PC-9 (cell line): ENCODE data around the gene TTF2. TPM values are rescaled to one million over a fixed set of nuclear protein-coding genes. Genes with fewer than 3 reads are reported as not detected.

Experiments
- BruUV-seq: library from RNA; stranded (reverse); fragments of 400-500 nt; replicated peaks from 2 replicates; lab custom pipeline; 2021; lab: Mats Ljungman, UMichigan
- CTCF ChIA-PET: fragments of 300-600 bp; sonication (Branson Sonifier 250); formaldehyde crosslinking; loops from one replicate; lab custom pipeline; 2022; ENCODE audit warnings: antibody characterized with exemption; lab: Charles Lee
- POLR2A ChIA-PET: fragments of 300-600 bp; sonication (Branson Sonifier 250); formaldehyde crosslinking; loops from one replicate; lab custom pipeline; 2022; ENCODE audit warnings: antibody characterized with exemption; ENCODE audit not compliant: unreplicated experiment; lab: Charles Lee
- DNase-seq, 2 experiments: peaks; one replicate each; pipeline versions ENCODE4 v3.0.0 to v3.0.0-alpha.2; 2015 to 2022; ENCODE audit warnings: mixed read lengths in 1 of 2
- H2AFZ ChIP-seq: fragments of 200-600 bp; sonication (generic); 2 replicates; pipeline ENCODE4 v1.8.1; 2017; ENCODE audit warnings: antibody characterized with exemption
- H3F3A ChIP-seq: fragments of 200-600 bp; sonication (generic); 2 replicates; pipeline ENCODE4 v1.8.1; 2017; ENCODE audit warnings: antibody characterized with exemption, mild to moderate bottlenecking, low read depth; ENCODE audit not compliant: insufficient read depth
- H3K27ac ChIP-seq: fragments of 200-600 bp; sonication (generic); 2 replicates; pipeline ENCODE4 v1.6.1; 2016; ENCODE audit warnings: mixed run types
- H3K27me3 ChIP-seq: fragments of 200-600 bp; sonication (generic); 2 replicates; pipeline ENCODE4 v1.6.1; 2016; ENCODE audit warnings: low read depth, mixed run types; ENCODE audit not compliant: insufficient read depth
- H3K36me3 ChIP-seq: fragments of 200-600 bp; sonication (generic); 2 replicates; pipeline ENCODE4 v1.6.1; 2016; ENCODE audit warnings: low read depth, mixed run types
- H3K4me1 ChIP-seq: fragments of 200-600 bp; sonication (generic); replicated peaks from 2 replicates; pipeline ENCODE4 v1.6.1; 2016; ENCODE audit warnings: mixed run types; ENCODE audit not compliant: insufficient read depth
- H3K4me2 ChIP-seq: fragments of 200-600 bp; sonication (generic); 2 replicates; pipeline ENCODE4 v1.6.1; 2017; ENCODE audit warnings: mixed run types
- H3K4me3 ChIP-seq: fragments of 200-600 bp; sonication (generic); 2 replicates; pipeline ENCODE4 v1.6.1; 2016; ENCODE audit warnings: mixed run types
- H3K79me2 ChIP-seq: fragments of 200-600 bp; sonication (generic); 2 replicates; pipeline ENCODE4 v1.6.1; 2017; ENCODE audit warnings: low read depth, mixed run types
- H3K9me2 ChIP-seq: fragments of 200-600 bp; sonication (generic); 2 replicates; pipeline ENCODE4 v1.8.1; 2017; ENCODE audit warnings: mild to moderate bottlenecking; ENCODE audit not compliant: insufficient read depth
- H3K9me3 ChIP-seq: fragments of 200-600 bp; sonication (generic); 2 replicates; pipeline ENCODE4 v1.8.1; 2016; ENCODE audit warnings: low read depth; ENCODE audit not compliant: insufficient read depth
- H4K20me1 ChIP-seq: fragments of 200-600 bp; sonication (generic); 2 replicates; pipeline ENCODE4 v1.8.1; 2017; ENCODE audit not compliant: insufficient read depth
- CTCF ChIP-seq: fragments of 200-600 bp; sonication (generic); conservative IDR thresholded peaks from 2 replicates; pipeline ENCODE4 v1.6.1; 2017; ENCODE audit warnings: mixed run types, antibody characterized with exemption, mild to moderate bottlenecking, moderate library complexity
- EZH2 ChIP-seq: fragments of 200-600 bp; sonication (generic); IDR thresholded peaks from 2 replicates; pipeline ENCODE4 v1.8.0; 2017; ENCODE audit warnings: antibody characterized with exemption, low read depth
- intact Hi-C: fragments of 100-400 bp; cut with micrococcal nuclease; formaldehyde crosslinking; loops from one replicate; pipeline ENCODE4 v1.10.0; 2022; ENCODE audit not compliant: unreplicated experiment
- total RNA-seq: library from RNA; stranded (reverse); gene quantifications from 2 replicates; pipeline ENCODE4 v1.2.3, GENCODE V29; 2021

TTF2 gene
- total RNA-seq, 1 experiment from 2014 or later = 62.2 TPM

DNA sequence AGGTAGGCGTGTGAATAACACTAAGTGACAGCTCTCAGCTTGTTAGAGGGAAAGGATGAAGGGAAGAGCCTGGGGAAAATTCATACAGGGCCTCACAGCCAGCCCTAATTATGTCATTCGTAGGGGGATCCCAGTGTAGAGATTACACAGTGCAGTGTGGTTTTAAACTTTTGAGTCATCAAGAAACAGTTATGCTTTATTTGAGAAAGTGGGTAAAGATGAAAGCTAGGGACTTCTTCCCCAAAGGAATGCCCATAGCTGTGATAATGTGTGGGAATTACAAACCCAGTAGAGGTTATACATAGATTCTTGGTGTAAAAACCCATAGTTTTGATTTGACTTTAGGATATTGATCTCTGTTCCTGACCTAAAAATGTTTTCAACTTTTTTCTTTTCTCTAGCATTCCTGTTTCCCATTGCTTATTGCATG, 1.9 kb downstream of the TTF2 start:
- Histone ChIP-seq H3K79me2 (peaks cover 47% of the 10 kb centered on the region), H3K27ac (no peak overlapping the region), H2AFZ (no peak overlapping the region), H3K36me3 (peaks cover 23% of the 10 kb centered on the region), H3K9me2 (no peaks in the 10 kb centered on the region), H3K4me3 (no peak overlapping the region), H3K4me1 (peaks cover 24% of the 10 kb centered on the region), H3K9me3 (no peaks in the 10 kb centered on the region), H3F3A (peaks cover 11% of the 10 kb centered on the region), H3K27me3 (no peaks in the 10 kb centered on the region), H3K4me2 (peak overlapping the region; percentile 80), H4K20me1 (no peaks in the 10 kb centered on the region)
- DNase-seq = no peak
- TF ChIP-seq EZH2 = no peak
- no peak for TF ChIP-seq CTCF
- ChIA-PET POLR2A (no interaction called here), CTCF (no interaction called here)
- intact Hi-C loops = loop anchor here (2.0 to 5.0 kb wide), 3 partner anchors 205 to 555 kb away; no protein-coding TSS in a partner anchor
- BruUV-seq = no TSS peak

DNA sequence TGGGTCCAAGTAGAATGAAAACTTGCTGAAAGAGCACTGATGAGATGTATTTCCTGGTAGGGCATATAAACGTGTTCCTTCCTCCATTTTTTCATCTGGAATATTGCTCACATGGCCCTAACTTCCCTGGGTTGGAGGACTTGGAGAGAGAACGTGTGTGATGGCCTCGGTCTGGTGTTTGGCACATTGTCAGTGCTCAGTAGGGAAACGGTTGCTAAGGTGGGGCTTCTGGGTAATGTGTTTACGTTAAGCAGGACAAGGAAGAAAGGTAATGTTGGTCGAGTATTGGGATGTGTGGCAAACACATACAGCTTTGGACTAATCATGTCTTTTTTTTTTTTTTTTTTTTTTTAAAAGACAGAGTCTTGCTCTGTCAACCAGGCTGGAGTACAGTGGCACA, 6.2 kb downstream of the TTF2 start:
- ChIA-PET CTCF (interaction anchor here (0.6 to 2.2 kb wide), 2 partner anchors 218 to 294 kb away, joined by 5 to 12 read pairs; no protein-coding TSS in a partner anchor), POLR2A (interaction anchor here (0.7 kb wide), 1 partner anchor 27 kb away, joined by 34 read pairs; no protein-coding TSS in a partner anchor)
- Histone ChIP-seq H3K27ac (no peak overlapping the region), H3K4me3 (no peak overlapping the region), H3K27me3 (no peaks in the 10 kb centered on the region), H2AFZ (no peak overlapping the region), H3K4me2 (no peak overlapping the region), H3K9me2 (no peaks in the 10 kb centered on the region), H3K4me1 (peaks cover 3% of the 10 kb centered on the region), H3K36me3 (peaks cover 23% of the 10 kb centered on the region), H3F3A (peaks cover 4% of the 10 kb centered on the region; the same call in 1 of the 2 replicates), H3K9me3 (no peaks in the 10 kb centered on the region), H3K79me2 (peaks cover 35% of the 10 kb centered on the region), H4K20me1 (no peaks in the 10 kb centered on the region)
- no peak for DNase-seq
- intact Hi-C loops = loop anchor here (5.0 kb wide), 2 partner anchors 446 to 691 kb away; no protein-coding TSS in a partner anchor
- no TSS peak for BruUV-seq
- TF ChIP-seq EZH2 = no peak
- no peak for TF ChIP-seq CTCF

- Histone ChIP-seq H3K9me2 (no peaks in the 10 kb centered on the region), H4K20me1 (no peaks in the 10 kb centered on the region), H3K4me3 (no peak overlapping the region), H3K9me3 (no peaks in the 10 kb centered on the region), H3F3A (peaks cover 4% of the 10 kb centered on the region; the same call in 1 of the 2 replicates), H2AFZ (no peak overlapping the region), H3K36me3 (peaks cover 13% of the 10 kb centered on the region), H3K79me2 (peaks cover 22% of the 10 kb centered on the region), H3K4me2 (no peak overlapping the region), H3K27me3 (no peaks in the 10 kb centered on the region), H3K27ac (no peak overlapping the region), H3K4me1 (no peaks in the 10 kb centered on the region)
- ChIA-PET CTCF (interaction anchor here (0.5 to 2.2 kb wide), 4 partner anchors 55 to 859 kb away, joined by 3 to 12 read pairs (median 4); no protein-coding TSS in a partner anchor), POLR2A (interaction anchor here (0.6 kb wide), 1 partner anchor 300 kb away, joined by 4 read pairs; the partner anchor contains the start of gene MAN1A2)
- intact Hi-C loops = loop anchor here (1.0 to 5.0 kb wide), 6 partner anchors 53 to 828 kb away; partner anchors contain the start of gene TRIM45
- TF ChIP-seq CTCF (peak; percentile 95), EZH2 (no peak)
- DNase-seq = peak; percentile 43 to 48
- no TSS peak for BruUV-seq
These were observed 7.6 kb downstream of the TTF2 start for GRCh38 chr1:117067533-117068370.
